PFSK-1 (cell line): ENCODE results near the gene DNTT.

ENCODE experiments used
- POLR2AphosphoS5 ChIP-seq: IDR thresholded peaks from 2 replicates; pipeline ENCODE4 v1.6.1; 2012; ENCODE audit warnings: low read depth, mild to moderate bottlenecking, control low read depth, low read length, moderate library complexity
- SIN3A ChIP-seq: IDR thresholded peaks from 2 replicates; pipeline ENCODE4 v1.6.1; 2012; ENCODE audit warnings: mild to moderate bottlenecking, low read length, moderate library complexity, borderline replicate concordance; ENCODE audit not compliant: insufficient read depth
- TAF1 ChIP-seq: IDR thresholded peaks from 2 replicates; pipeline ENCODE4 v1.6.1; 2012; ENCODE audit warnings: low read length, control low read depth, borderline replicate concordance; ENCODE audit not compliant: insufficient read depth

- no peak for TF ChIP-seq POLR2AphosphoS5
- TF ChIP-seq TAF1 = no peak
- TF ChIP-seq SIN3A = no peak
Observed at GRCh38 chr10:96297486-96297885, 6.7 kb upstream of the DNTT start.
